Testis (tissue), 2 donors: Measurements from ENCODE around the gene PEA15.

ENCODE experiments used
- CTCF ChIP-seq, 3 experiments: fragments of 450-650 bp in 2 of 3; fragments of 200-600 bp in 1 of 3; sonication (generic) in 1 of 3; IDR thresholded peaks; one replicate each; pipeline ENCODE4 v1.5.1; 2016 to 2019; ENCODE audit warnings: antibody characterized with exemption in 3 of 3, mild to moderate bottlenecking in 2 of 3, moderate library complexity in 1 of 3
- POLR2A ChIP-seq: fragments of 450-650 bp; IDR thresholded peaks from one replicate; pipeline ENCODE4 v1.6.1; 2017; ENCODE audit warnings: antibody characterized with exemption, mild to moderate bottlenecking, moderate library complexity

GRCh38 chr1:160216301-160216700 lies 11.1 kb downstream of the PEA15 start:
- no peak for TF ChIP-seq POLR2A
- TF ChIP-seq CTCF (IDR thresholded peaks at IDR 0.05): no peak
